ENCODE data around the gene CEP192.

CEP192 gene

GRCh38 chr18:13120983-13121441 is 129.8 kb downstream of the CEP192 start:
- no peak for TF ChIP-seq CTCF (conservative IDR thresholded peaks at IDR 0.05)

GRCh38 chr18:13124411-13124810 is 133.2 kb downstream of the CEP192 start:
- TF ChIP-seq CTCF (conservative IDR thresholded peaks at IDR 0.05), result no peak
- no peak overlapping the region for H3K27ac ChIP-seq

More at GRCh38 chr18:13120983-13121441, 129.8 kb downstream of the CEP192 start:
- no peak overlapping the region for H3K27ac ChIP-seq

- TF ChIP-seq CTCF (conservative IDR thresholded peaks at IDR 0.05), result no peak
- no peak overlapping the region for H3K27ac ChIP-seq
Measured at GRCh38 chr18:13125191-13125590, 134.0 kb downstream of the CEP192 start.

GRCh38 chr18:13126966-13127598 is 135.9 kb downstream of the CEP192 start:
- TF ChIP-seq CTCF (conservative IDR thresholded peaks at IDR 0.05), result no peak

GRCh38 chr18:13131283-13131682 is 140.1 kb downstream of the CEP192 start:
- H3K27ac ChIP-seq, result no peak overlapping the region
- TF ChIP-seq CTCF (conservative IDR thresholded peaks at IDR 0.05), result no peak

More at GRCh38 chr18:13126966-13127598, 135.9 kb downstream of the CEP192 start:
- peak overlapping the region; percentile 61 for H3K27ac ChIP-seq

GRCh38 chr18:13134551-13135401 is 143.6 kb downstream of the CEP192 start:
- TF ChIP-seq CTCF (conservative IDR thresholded peaks at IDR 0.05), result no peak
- no peak overlapping the region for H3K27ac ChIP-seq

All from VCaP (cell line).